Activated CD8-positive, alpha-beta memory T cell treated with anti-CD3 and anti-CD28 coated beads for 1 hour (primary cell): ENCODE results near the gene KDF1.

Source experiments
- DNase-seq, 2 donors: peaks; one replicate each; pipeline ENCODE4 v3.0.0-alpha.2; 2020; ENCODE audit warnings: low read depth in 1 of 2; ENCODE audit errors: extremely low read depth in 1 of 2

Gene KDF1

GRCh38 chr1:26921540-26922430, 38.5 kb downstream of the KDF1 start, which contains the start of gene NUDC:
Gene NUDC (plus strand): TSS chr1:26921743. CDS start chr1:26921849, 106 bp downstream.
- DNase-seq, result peak; percentile 89

- DNase-seq, result no peak
Measured at GRCh38 chr1:26921126-26921539, 39.1 kb downstream of the KDF1 start.

DNA sequence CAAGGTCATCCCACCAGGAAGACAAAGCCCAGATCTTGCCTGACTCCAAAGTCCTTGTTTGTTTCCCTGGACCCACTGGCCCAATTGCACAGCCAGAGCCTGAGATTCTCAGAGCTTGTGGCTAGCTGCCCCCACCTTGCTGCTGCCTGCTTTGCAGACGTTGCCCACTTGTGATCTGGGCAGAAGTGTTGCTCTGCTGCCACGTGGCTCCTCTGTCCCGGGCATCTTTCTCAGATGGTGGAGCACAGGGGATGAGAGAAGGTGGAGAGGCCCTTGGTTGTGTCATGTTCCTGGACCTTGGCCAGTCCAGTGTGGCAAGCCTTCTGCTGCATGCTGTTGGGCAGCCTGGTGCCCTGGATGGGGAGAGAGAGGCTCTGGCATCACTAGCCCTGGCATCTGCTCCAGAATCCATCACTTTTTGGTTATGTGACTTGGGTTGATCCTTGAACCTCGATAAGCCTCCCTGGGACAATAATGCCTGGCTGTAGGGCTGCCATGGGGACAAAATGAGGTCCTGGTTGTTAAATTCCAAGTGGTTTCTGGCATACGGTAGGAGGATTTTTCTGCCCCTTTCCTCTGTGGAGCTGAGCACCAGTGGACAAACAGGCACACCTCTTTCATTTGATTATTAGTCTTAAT, 44.9 kb downstream of the KDF1 start:
- no peak for DNase-seq

DNA sequence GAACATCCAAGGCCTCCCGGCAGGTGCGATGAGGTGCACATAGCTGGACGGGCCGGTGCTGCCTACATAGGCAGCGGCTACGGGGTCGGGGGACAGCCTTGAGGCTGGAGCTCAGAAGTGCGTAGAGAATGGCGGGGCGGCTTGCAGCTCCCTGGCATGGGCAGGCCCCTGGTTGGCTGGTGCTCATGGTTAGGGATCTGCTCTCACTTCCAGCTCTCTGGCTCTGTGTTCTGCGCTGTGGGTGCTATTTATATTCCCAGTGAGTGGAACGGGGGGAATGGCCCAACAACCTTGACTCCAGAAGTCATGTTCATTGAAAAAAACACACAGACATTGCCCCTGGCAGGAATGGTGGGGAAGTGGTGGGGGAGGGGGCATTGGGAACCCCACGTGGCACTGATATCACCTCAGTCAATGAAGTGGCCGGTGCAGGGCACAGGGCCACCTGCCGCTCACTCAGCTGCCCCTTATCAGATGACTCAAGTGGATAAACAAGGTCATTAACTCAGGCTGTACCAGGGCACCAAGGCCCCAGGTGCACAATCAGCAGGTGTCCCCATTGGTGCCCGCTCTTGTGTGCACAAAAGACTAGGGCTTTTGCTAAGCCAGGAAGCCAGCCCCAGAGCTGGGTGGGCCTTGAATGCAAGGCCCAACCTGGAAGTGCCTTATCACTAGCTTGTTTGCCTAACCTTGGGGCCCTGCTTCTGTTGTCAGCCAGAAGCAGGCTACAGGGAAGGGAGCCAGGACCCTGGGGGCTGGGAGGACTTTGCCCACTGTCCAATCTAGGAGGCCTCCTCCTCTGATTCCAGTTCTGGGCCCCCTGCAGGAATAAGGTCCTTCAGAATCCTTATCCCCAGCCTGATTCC, 46.3 kb downstream of the KDF1 start, which contains the start of gene NR0B2:
NR0B2 (minus strand) TSS at position 222 of the 866 bp plus-strand sequence; CDS start at position 187, 35 bp downstream.
- no peak for DNase-seq

- no peak for DNase-seq
Measured at GRCh38 chr1:26913389-26913753, 46.9 kb downstream of the KDF1 start.

DNA sequence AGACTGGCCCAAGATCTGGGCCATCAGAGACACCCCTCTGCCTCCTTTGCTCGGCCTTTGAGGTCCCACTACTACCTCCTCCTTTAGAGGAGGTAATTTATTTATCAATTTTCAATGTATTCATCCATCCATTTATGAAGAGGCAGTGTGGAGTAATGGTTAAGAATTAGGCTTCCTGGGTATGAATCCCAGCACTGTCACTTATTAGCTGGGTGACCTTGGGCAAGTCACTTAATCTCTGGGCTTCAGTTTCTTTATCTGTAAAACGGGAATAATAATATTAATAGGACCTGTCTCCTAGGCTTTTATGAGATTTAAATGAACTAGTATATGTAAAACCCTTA, 48.1 kb downstream of the KDF1 start:
- no peak for DNase-seq

DNA sequence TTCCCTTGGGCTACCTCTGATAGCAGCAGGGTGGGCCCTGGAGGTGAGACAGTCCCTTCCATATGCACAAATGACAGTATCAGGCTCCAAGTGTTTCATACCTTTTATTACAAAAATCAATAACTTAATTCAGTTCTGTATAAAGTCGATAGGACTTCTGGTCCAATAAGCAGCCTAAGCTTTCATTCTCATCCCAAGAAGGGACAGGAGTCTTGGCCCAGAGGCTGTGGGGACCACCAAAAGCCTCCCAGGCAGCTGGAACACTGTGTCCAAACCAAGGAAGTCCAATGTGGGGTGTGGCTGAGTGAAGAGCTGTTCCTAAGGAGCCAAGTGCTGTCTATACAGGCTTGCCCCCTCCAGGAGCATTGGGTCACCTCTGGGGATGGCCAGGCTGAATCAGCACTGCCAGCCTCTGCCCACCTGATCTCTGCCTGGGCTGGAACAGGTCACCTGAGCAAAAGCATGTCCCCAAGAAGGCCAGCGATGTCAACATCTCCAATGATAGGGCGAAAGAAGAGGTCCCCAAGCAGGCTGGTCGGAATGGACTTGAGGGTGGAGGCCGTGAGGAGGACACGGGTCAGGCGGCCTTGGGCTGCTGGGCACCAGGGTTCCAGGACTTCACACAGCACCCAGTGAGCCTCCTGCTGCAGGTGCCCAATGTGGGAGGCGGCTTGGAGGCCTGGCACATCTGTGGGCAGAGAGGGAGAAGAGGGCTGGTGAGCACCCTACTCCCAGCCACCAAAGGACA, 48.7 kb downstream of the KDF1 start:
- DNase-seq, result no peak

GRCh38 chr1:26910343-26911160, 49.7 kb downstream of the KDF1 start:
- no peak for DNase-seq

- no peak for DNase-seq
Measured at GRCh38 chr1:26909951-26910342, 50.3 kb downstream of the KDF1 start.

GRCh38 chr1:26907071-26907917, 53.0 kb downstream of the KDF1 start:
- DNase-seq, result no peak

DNA sequence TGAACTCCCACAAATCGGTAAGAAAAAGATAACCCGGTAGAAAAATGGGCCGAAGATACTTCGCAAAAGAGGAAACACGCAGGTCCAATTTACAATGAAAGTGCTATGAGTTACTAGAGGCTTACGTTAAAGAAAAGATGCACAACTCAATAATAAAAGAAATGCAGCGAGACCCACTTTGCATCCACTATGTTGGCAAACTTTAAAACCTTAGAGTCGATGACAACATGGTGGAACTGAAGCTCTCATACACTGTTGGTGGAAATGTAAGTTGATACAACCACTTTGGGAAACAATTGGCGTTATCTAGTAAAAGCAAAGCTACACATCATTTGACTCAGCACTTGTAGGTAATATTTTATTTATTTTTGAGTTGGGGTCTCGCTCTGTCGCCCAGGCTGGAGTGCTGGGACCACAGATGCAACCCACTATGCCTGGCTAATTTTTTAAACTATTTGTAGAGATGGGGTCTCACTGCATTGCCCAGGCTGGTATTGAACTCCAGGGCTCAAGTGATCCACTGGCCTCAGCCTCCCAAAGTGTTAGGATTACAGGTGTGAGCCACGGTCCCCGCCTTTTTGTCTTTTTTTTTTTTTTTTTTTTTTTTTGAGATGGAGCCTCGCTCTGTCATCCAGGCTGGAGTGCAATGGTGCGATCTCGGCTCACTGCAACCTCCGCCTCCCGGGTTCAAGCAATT, 59.3 kb downstream of the KDF1 start:
- no peak for DNase-seq

DNA sequence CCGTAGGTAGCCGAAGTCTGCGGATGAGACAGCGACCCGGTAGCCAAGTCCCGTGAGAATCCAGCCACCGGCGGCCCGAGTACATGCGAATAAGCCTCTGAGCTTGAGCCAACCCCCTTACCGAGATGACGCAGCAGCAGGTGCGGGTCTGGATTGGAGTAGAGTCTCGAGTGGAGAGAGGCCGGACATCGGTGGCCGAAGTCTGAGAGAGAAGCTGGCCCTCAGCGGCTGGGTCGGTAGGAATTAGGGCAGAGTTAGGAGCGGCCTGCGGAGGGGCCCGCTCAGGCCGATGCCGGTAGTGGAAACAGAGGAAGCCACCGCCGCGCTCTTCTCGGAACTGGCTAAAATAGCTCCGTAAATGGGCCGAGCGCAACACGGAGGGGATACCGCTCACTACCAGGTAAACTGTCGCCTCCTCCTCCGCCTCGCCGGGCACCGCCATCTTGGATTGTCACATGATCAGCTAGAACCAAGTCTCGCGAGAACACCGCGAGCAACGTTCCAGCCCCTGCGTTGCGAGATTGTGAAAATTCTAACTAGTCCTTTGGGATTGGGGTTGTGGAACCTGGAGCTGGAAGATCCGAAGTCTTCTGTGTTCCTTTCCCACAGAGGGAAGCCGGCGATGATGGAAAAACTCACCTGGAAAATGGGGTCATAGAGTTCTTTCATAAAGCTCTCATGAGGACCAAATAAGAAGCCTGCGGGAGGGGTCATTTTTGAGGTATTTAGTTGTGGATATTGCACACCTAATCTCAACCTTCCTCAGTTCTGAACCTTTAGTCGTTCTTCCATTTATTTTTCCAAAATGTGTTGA, 60.1 kb downstream of the KDF1 start, which contains the start of gene GPATCH3:
GPATCH3 (minus strand) TSS at position 467 of the 814 bp plus-strand sequence; CDS start at position 442, 25 bp downstream.
- DNase-seq, result peak; percentile 73 to 76
